SU-DHL-6 (cell line): ENCODE results near the gene LRRC49.

Experiments used
- EZH2phosphoT487 ChIP-seq: fragments of 200-600 bp; sonication (generic), shearing (Covaris generic); conservative IDR thresholded peaks from 2 replicates; pipeline ENCODE4 v1.6.1; 2018; ENCODE audit warnings: mild to moderate bottlenecking, antibody characterized with exemption, low read length, moderate library complexity, mixed read lengths
- TF ChIP-seq, protein P1 (sequence below): fragments of 200-600 bp; sonication (generic); IDR thresholded peaks from one replicate; pipeline ENCODE4 v1.5.1; 2017; ENCODE audit warnings: antibody characterized with exemption, mild to moderate bottlenecking, low read length, moderate library complexity; ENCODE audit not compliant: insufficient read depth, poor library complexity, severe bottlenecking

DNA sequence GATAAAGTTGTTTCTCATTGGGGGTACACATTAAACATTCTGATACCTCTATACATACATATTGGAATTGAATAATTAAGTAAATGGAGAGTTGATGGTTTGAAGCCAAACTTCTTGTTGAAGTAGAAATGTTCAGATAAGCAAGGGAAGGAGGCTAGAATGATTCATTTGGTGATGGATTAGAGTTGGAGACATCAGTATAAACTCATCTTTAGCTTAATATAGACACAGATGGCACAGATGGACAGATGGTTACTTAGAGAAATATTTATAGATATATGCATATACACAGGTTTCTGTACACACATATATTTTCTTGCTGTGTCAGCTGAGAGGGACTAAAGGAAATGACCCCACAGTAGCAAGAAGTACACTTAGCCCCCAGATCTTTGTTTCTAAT is 69.5 kb downstream of the LRRC49 start:
- TF ChIP-seq, protein P1, sequence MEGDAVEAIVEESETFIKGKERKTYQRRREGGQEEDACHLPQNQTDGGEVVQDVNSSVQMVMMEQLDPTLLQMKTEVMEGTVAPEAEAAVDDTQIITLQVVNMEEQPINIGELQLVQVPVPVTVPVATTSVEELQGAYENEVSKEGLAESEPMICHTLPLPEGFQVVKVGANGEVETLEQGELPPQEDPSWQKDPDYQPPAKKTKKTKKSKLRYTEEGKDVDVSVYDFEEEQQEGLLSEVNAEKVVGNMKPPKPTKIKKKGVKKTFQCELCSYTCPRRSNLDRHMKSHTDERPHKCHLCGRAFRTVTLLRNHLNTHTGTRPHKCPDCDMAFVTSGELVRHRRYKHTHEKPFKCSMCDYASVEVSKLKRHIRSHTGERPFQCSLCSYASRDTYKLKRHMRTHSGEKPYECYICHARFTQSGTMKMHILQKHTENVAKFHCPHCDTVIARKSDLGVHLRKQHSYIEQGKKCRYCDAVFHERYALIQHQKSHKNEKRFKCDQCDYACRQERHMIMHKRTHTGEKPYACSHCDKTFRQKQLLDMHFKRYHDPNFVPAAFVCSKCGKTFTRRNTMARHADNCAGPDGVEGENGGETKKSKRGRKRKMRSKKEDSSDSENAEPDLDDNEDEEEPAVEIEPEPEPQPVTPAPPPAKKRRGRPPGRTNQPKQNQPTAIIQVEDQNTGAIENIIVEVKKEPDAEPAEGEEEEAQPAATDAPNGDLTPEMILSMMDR, result no peak
- TF ChIP-seq EZH2phosphoT487, result no peak
